ENCODE results near the gene TRIOBP.

DNA sequence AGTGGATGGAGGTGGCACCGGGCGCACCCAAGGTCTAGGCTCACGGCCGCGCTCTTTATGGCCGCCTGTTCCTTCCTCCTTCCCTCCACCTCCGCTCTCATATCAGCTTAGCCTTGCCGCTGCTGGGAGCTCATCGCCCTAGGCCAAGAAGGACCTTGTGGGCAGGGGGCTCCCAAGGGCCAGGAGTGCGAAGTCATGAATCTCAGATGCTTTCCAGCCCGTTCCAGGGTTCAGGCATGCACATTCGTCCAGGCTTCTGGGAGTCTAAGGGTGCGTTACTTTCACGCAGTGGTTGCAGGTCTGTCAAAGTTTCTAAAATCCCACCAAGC, 122.2 kb downstream of the TRIOBP start:
- no peak for TF ChIP-seq POLR2A (IDR thresholded peaks at IDR 0.05)
- TF ChIP-seq, protein P1, sequence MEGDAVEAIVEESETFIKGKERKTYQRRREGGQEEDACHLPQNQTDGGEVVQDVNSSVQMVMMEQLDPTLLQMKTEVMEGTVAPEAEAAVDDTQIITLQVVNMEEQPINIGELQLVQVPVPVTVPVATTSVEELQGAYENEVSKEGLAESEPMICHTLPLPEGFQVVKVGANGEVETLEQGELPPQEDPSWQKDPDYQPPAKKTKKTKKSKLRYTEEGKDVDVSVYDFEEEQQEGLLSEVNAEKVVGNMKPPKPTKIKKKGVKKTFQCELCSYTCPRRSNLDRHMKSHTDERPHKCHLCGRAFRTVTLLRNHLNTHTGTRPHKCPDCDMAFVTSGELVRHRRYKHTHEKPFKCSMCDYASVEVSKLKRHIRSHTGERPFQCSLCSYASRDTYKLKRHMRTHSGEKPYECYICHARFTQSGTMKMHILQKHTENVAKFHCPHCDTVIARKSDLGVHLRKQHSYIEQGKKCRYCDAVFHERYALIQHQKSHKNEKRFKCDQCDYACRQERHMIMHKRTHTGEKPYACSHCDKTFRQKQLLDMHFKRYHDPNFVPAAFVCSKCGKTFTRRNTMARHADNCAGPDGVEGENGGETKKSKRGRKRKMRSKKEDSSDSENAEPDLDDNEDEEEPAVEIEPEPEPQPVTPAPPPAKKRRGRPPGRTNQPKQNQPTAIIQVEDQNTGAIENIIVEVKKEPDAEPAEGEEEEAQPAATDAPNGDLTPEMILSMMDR (IDR thresholded peaks at IDR 0.05) = no peak

Measured in Peyer's patch (tissue), 4 donors.